Measurements from ENCODE around the gene GCH1.
"Not testable (repeated sequence)": the region's sequence is repeated elsewhere in the genome, so short reads cannot be mapped to it uniquely, and the experiment has no call there.

GCH1 gene

GRCh38 chr14:54807428-54807827 lies 95.2 kb downstream of the GCH1 start:
- no peak for FAIRE-seq
- TF ChIP-seq, protein P1, sequence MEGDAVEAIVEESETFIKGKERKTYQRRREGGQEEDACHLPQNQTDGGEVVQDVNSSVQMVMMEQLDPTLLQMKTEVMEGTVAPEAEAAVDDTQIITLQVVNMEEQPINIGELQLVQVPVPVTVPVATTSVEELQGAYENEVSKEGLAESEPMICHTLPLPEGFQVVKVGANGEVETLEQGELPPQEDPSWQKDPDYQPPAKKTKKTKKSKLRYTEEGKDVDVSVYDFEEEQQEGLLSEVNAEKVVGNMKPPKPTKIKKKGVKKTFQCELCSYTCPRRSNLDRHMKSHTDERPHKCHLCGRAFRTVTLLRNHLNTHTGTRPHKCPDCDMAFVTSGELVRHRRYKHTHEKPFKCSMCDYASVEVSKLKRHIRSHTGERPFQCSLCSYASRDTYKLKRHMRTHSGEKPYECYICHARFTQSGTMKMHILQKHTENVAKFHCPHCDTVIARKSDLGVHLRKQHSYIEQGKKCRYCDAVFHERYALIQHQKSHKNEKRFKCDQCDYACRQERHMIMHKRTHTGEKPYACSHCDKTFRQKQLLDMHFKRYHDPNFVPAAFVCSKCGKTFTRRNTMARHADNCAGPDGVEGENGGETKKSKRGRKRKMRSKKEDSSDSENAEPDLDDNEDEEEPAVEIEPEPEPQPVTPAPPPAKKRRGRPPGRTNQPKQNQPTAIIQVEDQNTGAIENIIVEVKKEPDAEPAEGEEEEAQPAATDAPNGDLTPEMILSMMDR (IDR thresholded peaks at IDR 0.05; ENCODE audit: insufficient read depth, missing control alignments), result no peak
- DNase-seq (ENCODE audit: insufficient read length, low spot score), result no peak

GRCh38 chr14:54806616-54807015 lies 96.0 kb downstream of the GCH1 start:
- DNase-seq (ENCODE audit: insufficient read length, low spot score) (no peak), FAIRE-seq (no peak)
- TF ChIP-seq, protein P1 (IDR thresholded peaks at IDR 0.05; ENCODE audit: insufficient read depth, missing control alignments), result no peak

- peak; percentile 72 for DNase-seq (ENCODE audit: insufficient read length, low spot score)
- FAIRE-seq, result no peak
- TF ChIP-seq, protein P1 (IDR thresholded peaks at IDR 0.05; ENCODE audit: insufficient read depth, missing control alignments), result peak; percentile 87
Measured at GRCh38 chr14:54805445-54806322, 96.9 kb downstream of the GCH1 start.

DNA sequence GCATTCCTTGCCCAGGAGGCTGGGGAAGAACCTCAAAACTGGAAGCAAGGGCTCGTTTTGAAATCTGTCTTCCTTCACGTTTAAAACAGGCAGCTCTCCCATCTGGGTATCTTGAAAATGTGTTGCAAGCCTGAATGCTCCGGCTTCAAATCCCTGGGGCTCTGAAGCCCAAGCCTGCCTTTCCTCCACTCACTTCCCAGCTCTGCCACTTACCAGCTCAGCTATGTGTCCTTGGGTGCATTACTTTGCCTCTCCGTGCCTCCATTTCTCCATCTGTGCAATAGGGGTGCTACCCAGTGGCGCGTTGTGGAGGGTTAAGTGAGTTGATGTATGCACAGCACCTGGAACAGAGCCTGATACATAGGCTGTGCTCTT lies 97.6 kb downstream of the GCH1 start:
- no peak for DNase-seq (ENCODE audit: insufficient read length, low spot score)
- TF ChIP-seq, protein P1 (IDR thresholded peaks at IDR 0.05; ENCODE audit: insufficient read depth, missing control alignments), result no peak
- FAIRE-seq, result no peak

DNA sequence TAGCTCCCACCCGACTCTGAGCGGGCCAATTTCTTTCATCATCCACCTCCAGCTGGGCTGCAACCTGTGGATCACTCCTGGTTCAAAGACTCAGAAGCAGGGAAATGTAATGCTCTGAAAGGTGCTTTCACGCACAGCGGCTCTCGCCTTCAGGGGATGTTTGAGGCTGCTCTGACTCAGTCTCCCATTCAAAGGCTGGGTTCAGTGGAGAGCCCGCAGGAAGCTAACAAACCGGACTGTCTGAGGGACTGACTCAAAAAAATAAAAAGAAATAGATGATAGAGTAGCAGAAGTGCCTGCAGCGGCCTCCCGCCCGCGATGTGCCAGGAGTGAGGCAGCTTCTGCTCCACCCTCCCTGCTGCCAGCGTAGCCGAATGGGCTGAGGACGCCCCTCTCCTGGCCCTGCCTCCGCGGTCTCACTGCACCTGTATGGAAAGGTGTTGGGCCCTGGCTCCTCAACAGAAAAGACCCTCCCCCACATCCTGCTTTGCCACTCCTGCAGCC lies 98.0 kb downstream of the GCH1 start:
- DNase-seq (ENCODE audit: insufficient read length, low spot score) (no peak), FAIRE-seq (no peak)
- TF ChIP-seq, protein P1 (IDR thresholded peaks at IDR 0.05; ENCODE audit: insufficient read depth, missing control alignments), result no peak

GRCh38 chr14:54803926-54804537 lies 98.6 kb downstream of the GCH1 start:
- no peak for FAIRE-seq
- TF ChIP-seq, protein P1 (IDR thresholded peaks at IDR 0.05; ENCODE audit: insufficient read depth, missing control alignments), result no peak

DNA sequence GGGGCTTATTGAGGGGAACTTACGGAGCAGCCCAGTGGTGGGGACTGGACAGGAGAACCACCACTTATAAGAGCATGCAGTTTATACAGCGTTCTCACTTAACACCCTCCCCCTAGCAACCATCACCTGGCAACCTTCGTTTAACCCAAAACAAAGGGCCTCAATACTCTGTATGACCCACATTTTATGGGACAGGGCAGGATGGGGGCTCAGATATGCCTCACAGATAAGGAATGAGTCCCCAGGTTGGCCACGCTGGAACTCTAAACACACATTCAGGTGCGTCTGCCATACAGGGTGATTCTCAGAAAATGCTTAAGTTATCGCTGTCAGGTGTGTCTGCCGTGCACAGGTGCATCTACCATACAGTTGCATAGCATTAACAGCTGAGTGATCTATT lies 99.2 kb downstream of the GCH1 start:
- TF ChIP-seq, protein P1 (IDR thresholded peaks at IDR 0.05; ENCODE audit: insufficient read depth, missing control alignments), result no peak

More at GRCh38 chr14:54803926-54804537, 98.6 kb downstream of the GCH1 start:
- DNase-seq (ENCODE audit: insufficient read length, low spot score), result no peak

DNA sequence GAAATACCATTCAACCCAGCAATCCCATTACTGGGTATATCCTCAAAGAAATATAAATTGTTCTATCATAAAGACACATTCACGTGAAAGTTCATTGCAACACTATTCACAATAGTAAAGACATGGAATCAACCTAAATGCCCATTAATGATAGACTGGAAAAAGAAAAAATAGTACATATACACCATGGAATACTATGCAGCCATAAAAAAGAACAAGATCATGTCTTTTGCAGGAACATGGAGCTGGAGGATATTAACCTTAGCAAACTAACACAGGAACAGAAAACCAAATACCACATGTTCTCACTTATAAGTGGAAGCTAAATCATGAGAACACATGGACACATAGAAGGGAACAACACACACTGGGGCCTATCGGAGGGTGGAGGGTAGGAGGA lies 101.1 kb downstream of the GCH1 start:
- not testable (repeated sequence) for DNase-seq (ENCODE audit: insufficient read length, low spot score); FAIRE-seq

More for the DNA sequence above, 99.2 kb downstream of the GCH1 start:
- no peak for FAIRE-seq
- DNase-seq (ENCODE audit: insufficient read length, low spot score), result no peak

Data from D721Med (cell line).